OCI-LY7 (cell line): ENCODE measurements around the gene APBB3. TPM values are rescaled to one million over a fixed set of nuclear protein-coding genes. Genes with fewer than 3 reads are reported as not detected.

Experiments
- BruUV-seq: library from RNA; stranded (reverse); fragments of 400-500 nt; replicated peaks from 2 replicates; lab custom pipeline; 2021; lab: Mats Ljungman, UMichigan
- CTCF ChIA-PET: fragments of 300-600 bp; sonication (Branson Sonifier 250); formaldehyde crosslinking; loops from one replicate; lab custom pipeline; 2022; ENCODE audit warnings: antibody characterized with exemption; ENCODE audit not compliant: unreplicated experiment; lab: Charles Lee
- POLR2A ChIA-PET: fragments of 300-600 bp; sonication (Branson Sonifier 250); formaldehyde crosslinking; loops from one replicate; lab custom pipeline; 2022; ENCODE audit warnings: antibody characterized with exemption; lab: Charles Lee
- DNase-seq: peaks from one replicate; pipeline ENCODE4 v3.0.0-alpha.2; 2015; ENCODE audit warnings: low spot score
- H2AFZ ChIP-seq: fragments of 200-600 bp; sonication (generic), shearing (Covaris generic); 2 replicates; pipeline ENCODE4 v1.6.1; 2014; ENCODE audit warnings: mild to moderate bottlenecking, antibody characterized with exemption, low read length, moderate library complexity
- H3K27ac ChIP-seq: fragments of 200-600 bp; sonication (generic); 2 replicates; pipeline ENCODE4 v1.5.1; 2014; ENCODE audit warnings: mixed run types, low read depth, mild to moderate bottlenecking, moderate library complexity, low read length, inconsistent platforms; ENCODE audit not compliant: poor library complexity, severe bottlenecking
- H3K36me3 ChIP-seq: fragments of 200-600 bp; sonication (generic); 2 replicates; pipeline ENCODE4 v1.6.1; 2014; ENCODE audit warnings: mild to moderate bottlenecking, antibody characterized with exemption, low read length, moderate library complexity, mixed read lengths; ENCODE audit not compliant: insufficient read depth
- H3K4me1 ChIP-seq: fragments of 200-600 bp; sonication (generic); 2 replicates; pipeline ENCODE4 v1.5.1; 2014; ENCODE audit warnings: mild to moderate bottlenecking, low read length; ENCODE audit not compliant: insufficient read depth, poor library complexity, severe bottlenecking
- H3K4me2 ChIP-seq: fragments of 200-600 bp; sonication (generic); 2 replicates; pipeline ENCODE4 v1.6.1; 2014; ENCODE audit warnings: mild to moderate bottlenecking, low read length
- H3K4me3 ChIP-seq: fragments of 200-600 bp; sonication (generic); 2 replicates; pipeline ENCODE4 v1.5.1; 2014; ENCODE audit warnings: mild to moderate bottlenecking, low read depth, low read length; ENCODE audit not compliant: poor library complexity, severe bottlenecking
- H3K79me2 ChIP-seq: fragments of 200-600 bp; sonication (generic); 2 replicates; pipeline ENCODE4 v1.6.1; 2016; ENCODE audit warnings: low read depth, mild to moderate bottlenecking, low read length, moderate library complexity, mixed read lengths; ENCODE audit not compliant: insufficient read depth
- H3K9me2 ChIP-seq: fragments of 200-600 bp; sonication (generic); 2 replicates; pipeline ENCODE4 v1.6.1; 2016; ENCODE audit warnings: mild to moderate bottlenecking, low read length, mixed read lengths; ENCODE audit not compliant: insufficient read depth
- H3K9me3 ChIP-seq: fragments of 200-600 bp; sonication (generic); 2 replicates; pipeline ENCODE4 v1.6.1; 2014; ENCODE audit warnings: mild to moderate bottlenecking, mixed run types, low read length, mixed read lengths
- H4K20me1 ChIP-seq: fragments of 200-600 bp; sonication (generic); 2 replicates; pipeline ENCODE4 v1.6.1; 2014; ENCODE audit warnings: mild to moderate bottlenecking, antibody characterized with exemption, low read length, moderate library complexity, mixed read lengths; ENCODE audit not compliant: insufficient read depth
- EZH2phosphoT487 ChIP-seq: fragments of 200-600 bp; sonication (generic); IDR thresholded peaks from 2 replicates; pipeline ENCODE4 v1.6.1; 2018; ENCODE audit warnings: low read depth, borderline replicate concordance, mild to moderate bottlenecking, mixed run types, antibody characterized with exemption, low read length, moderate library complexity, mixed read lengths
- intact Hi-C: fragments of 100-400 bp; cut with micrococcal nuclease; formaldehyde crosslinking; loops from one replicate; pipeline ENCODE4 v1.10.0; 2022; ENCODE audit not compliant: unreplicated experiment
- total RNA-seq, 2 experiments: library from RNA; depleted of rRNA in 1 of 2; stranded (reverse); fragments of >200 nt in 1 of 2; shearing (Covaris generic) in 1 of 2; gene quantifications; 2 replicates each; pipeline ENCODE4 v1.2.3, GENCODE V29; 2014 to 2022
- TF ChIP-seq, protein P1 (sequence below): fragments of 200-600 bp; sonication (generic); conservative IDR thresholded peaks from 2 replicates; pipeline ENCODE4 v1.5.1; 2014; ENCODE audit warnings: mild to moderate bottlenecking, antibody characterized with exemption, low read length, moderate library complexity, mixed read lengths

Gene APBB3
- total RNA-seq, 2 experiments from 2014 or later = 32.1 to 37.9 TPM

DNA sequence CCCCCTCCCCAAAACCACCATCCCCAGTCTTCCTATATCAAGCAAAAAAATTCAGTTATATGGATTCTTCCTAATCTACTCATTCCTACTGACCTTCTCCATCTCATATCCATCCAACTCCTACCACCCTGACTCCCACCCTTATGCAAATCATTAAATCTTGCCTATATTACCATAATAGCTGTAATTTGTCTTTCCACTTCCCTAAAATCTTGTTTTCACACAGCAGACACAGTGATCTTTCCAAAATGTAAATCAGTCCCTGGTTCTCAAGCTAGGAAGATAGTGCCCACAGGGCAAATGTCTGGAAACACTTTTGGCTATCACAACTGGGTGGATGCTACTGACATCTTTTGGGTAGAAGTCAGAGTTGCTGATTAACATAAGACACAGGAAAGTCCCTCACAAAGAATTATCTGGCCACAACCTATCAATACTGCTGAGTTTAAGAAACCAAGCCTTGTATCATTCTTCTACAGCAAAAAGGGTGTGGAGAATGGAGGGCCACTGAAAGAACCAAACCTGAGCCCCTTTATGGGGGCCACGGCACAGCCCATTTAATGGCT, 8.6 kb downstream of the APBB3 start:
- H3K9me3 ChIP-seq = no peaks in the 10 kb centered on the region
- no peaks in the 10 kb centered on the region for H4K20me1 ChIP-seq
- POLR2A ChIA-PET = interaction anchor here (0.7 to 1.1 kb wide), 3 partner anchors 10 to 135 kb away, joined by 3 to 6 read pairs (median 3); partner anchors contain the start of genes HARS1 and HARS2
- peaks cover 18% of the 10 kb centered on the region; the same call in 1 of the 2 replicates for H3K79me2 ChIP-seq
- H3K4me3 ChIP-seq = peak overlapping the region; percentile 82
- H3K27ac ChIP-seq = peak overlapping the region; percentile 46
- peak overlapping the region; percentile 91 for H3K4me2 ChIP-seq
- intact Hi-C loops = loop anchor here (2.0 to 10.0 kb wide), 4 partner anchors 83 to 311 kb away; partner anchors contain the start of genes ANKHD1, SLC4A9 and TMCO6
- BruUV-seq = no TSS peak
- no peaks in the 10 kb centered on the region for H3K9me2 ChIP-seq
- peaks cover 23% of the 10 kb centered on the region for H3K4me1 ChIP-seq
- no peak overlapping the region for H2AFZ ChIP-seq
- CTCF ChIA-PET = no interaction called here
- DNase-seq = peak; percentile 7
- peaks cover 32% of the 10 kb centered on the region for H3K36me3 ChIP-seq
- TF ChIP-seq, protein P1, sequence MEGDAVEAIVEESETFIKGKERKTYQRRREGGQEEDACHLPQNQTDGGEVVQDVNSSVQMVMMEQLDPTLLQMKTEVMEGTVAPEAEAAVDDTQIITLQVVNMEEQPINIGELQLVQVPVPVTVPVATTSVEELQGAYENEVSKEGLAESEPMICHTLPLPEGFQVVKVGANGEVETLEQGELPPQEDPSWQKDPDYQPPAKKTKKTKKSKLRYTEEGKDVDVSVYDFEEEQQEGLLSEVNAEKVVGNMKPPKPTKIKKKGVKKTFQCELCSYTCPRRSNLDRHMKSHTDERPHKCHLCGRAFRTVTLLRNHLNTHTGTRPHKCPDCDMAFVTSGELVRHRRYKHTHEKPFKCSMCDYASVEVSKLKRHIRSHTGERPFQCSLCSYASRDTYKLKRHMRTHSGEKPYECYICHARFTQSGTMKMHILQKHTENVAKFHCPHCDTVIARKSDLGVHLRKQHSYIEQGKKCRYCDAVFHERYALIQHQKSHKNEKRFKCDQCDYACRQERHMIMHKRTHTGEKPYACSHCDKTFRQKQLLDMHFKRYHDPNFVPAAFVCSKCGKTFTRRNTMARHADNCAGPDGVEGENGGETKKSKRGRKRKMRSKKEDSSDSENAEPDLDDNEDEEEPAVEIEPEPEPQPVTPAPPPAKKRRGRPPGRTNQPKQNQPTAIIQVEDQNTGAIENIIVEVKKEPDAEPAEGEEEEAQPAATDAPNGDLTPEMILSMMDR = no peak
- no peak for TF ChIP-seq EZH2phosphoT487

DNA sequence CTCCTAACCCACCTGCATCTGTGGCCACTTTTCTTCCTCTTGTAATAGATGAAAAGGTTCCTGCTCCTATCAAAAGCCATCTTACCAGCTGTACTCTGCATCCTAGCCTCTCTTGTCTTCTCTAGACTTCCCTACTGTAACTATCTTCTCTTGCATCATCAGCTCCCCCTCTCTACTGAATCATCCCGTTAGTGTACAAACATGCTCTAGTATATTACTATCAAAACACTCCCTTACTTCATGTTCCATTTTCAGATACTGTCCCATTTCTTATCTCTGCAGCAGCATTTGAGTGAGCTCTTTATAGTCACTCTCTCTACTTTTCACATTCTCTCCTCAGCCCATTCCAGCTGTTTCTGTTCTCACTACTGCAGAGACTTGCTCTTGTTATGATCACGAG, 9.9 kb downstream of the APBB3 start:
- no TSS peak for BruUV-seq
- CTCF ChIA-PET = no interaction called here
- H3K36me3 ChIP-seq = peaks cover 40% of the 10 kb centered on the region

More for the DNA sequence above, 9.9 kb downstream of the APBB3 start:
- H3K27ac ChIP-seq = no peak overlapping the region
- H3K9me2 ChIP-seq = no peaks in the 10 kb centered on the region
- peaks cover 18% of the 10 kb centered on the region; the same call in 1 of the 2 replicates for H3K79me2 ChIP-seq
- DNase-seq = no peak
- H3K4me3 ChIP-seq = no peak overlapping the region
- H3K4me1 ChIP-seq = peaks cover 23% of the 10 kb centered on the region
- intact Hi-C loops = loop anchor here (10.0 kb wide), 2 partner anchors 190 to 310 kb away; partner anchors contain the start of gene SLC4A9
- peak overlapping the region; percentile 5; the same call in 1 of the 2 replicates for H3K4me2 ChIP-seq
- no peak overlapping the region for H2AFZ ChIP-seq
- no peaks in the 10 kb centered on the region for H3K9me3 ChIP-seq
- H4K20me1 ChIP-seq = no peaks in the 10 kb centered on the region
- TF ChIP-seq, protein P1 = no peak
- no peak for TF ChIP-seq EZH2phosphoT487
- POLR2A ChIA-PET = no interaction called here
